Measurements from ENCODE around the gene TK2. TPM values are rescaled to one million over a fixed set of nuclear protein-coding genes. Genes with fewer than 3 reads are reported as not detected.
"Not testable (repeated sequence)": the region's sequence is repeated elsewhere in the genome, so short reads cannot be mapped to it uniquely, and the experiment has no call there.

The TK2 gene
- total RNA-seq (10 to 100 TPM; 21.3 to 56.6 (median 40.1) TPM), polyA plus RNA-seq (10 to 100 TPM in 1 of 3 donors, 1 to 10 TPM in 2; 8.3 to 19.8 (median 9.2) TPM)
- long read RNA-seq, donor 1, full-length matches to known transcripts = 4 of 4 reads
- long read RNA-seq, donor 1, partial matches to known transcripts = 0 of 4 reads
- long read RNA-seq, donor 1, other reads (novel, unspliced or antisense) = 0 of 4 reads
- long read RNA-seq, donor 2, full-length matches to known transcripts = 5 of 5 reads
- long read RNA-seq, donor 2, partial matches to known transcripts = 0 of 5 reads
- long read RNA-seq, donor 2, other reads (novel, unspliced or antisense) = 0 of 5 reads

DNA sequence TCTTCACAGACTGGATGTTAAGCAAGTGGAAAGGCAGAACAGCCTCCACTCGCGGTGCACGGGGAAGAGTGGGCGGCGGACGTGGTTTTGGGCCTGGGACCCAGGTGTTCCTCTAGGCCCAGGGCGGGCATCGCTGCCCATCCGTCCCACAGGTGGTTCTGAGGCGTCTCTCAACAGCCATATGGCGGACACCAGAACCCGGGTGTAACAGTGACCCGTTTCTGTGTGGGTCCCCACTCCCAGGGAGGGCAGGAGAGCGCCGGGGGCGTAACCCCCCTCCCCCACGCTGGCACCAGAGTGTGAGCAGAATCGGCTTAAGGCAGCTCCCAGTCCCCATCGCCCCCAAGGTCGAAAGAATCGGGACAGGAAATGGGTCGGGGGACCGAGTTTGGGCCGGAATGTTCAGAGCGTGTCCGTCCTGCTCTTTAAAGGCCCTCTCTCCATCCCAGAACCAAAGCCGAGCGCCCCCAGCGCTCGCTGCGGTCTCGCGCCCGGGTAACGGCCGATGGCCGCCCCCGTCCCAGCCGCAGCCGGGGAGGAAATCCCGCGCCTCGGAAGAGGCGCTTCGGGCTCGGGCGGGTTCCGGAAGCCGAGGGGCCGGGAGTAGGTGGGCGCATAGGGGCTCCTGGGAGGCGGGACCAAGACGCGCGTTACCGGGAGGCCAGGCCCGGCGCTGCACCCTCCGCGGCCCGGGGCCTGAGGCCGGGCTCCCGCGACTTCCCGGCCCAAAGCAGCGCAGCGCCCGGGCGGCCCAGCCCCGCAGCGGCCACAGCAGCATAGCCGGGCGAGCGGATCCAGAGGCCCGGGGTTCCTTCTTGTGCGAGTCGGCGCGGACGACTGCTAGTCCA, at the start of gene TK2:
TK2 (minus strand) TSS at position 839 of the 848 bp plus-strand sequence; CDS start at position 778, 61 bp downstream.
- Histone ChIP-seq H3K4me1 (peaks cover 29 to 97% (median 80%) of the 10 kb centered on the region in 6 donors), H3K9me3 (no peaks in the 10 kb centered on the region), H3K27me3 (replicated peaks in 1 of 7) (no peaks in the 10 kb centered on the region), H3K27ac (peak within 1 kb of the TSS; percentile 95 to 98 (median 96)), H3K4me3 (peak within 1 kb of the TSS; percentile 41 to 73 (median 56)), H3K36me3 (peaks cover 0 to 18% (median 0%) of the 10 kb centered on the region in 6 donors)
- TF ChIP-seq POLR2A (IDR thresholded peaks at IDR 0.05) (peak in 1 of 3 donors; percentile 50), CTCF (IDR thresholded peaks at IDR 0.05 in 8 of 11, conservative IDR thresholded peaks at IDR 0.05 in 3 of 11) (peak in 6 of 11 experiments; percentile 12 to 44 (median 22)), POLR2AphosphoS5 (IDR thresholded peaks at IDR 0.05) (peak; percentile 28 to 79 (median 78))
- WGBS, 5 donors = 1 to 5% (median 2%) methylated on average over 25 to 80 of the region's 80 CpGs
- intact Hi-C loops (cut with DNase I; ENCODE audit: low total_unique reads) = no loop called here
- DNase-seq = peak; percentile 92

- no peak for TF ChIP-seq POLR2AphosphoS5 (IDR thresholded peaks at IDR 0.05)
- no peak for TF ChIP-seq CTCF (IDR thresholded peaks at IDR 0.05 in 8 of 11, conservative IDR thresholded peaks at IDR 0.05 in 3 of 11)
- no peak for TF ChIP-seq POLR2A (IDR thresholded peaks at IDR 0.05)
- Histone ChIP-seq H3K4me3 (no peak overlapping the region), H3K36me3 (no peaks in the 10 kb centered on the region), H3K27ac (no peak overlapping the region), H3K4me1 (peaks cover 0 to 12% (median 3%) of the 10 kb centered on the region in 6 donors), H3K27me3 (replicated peaks in 1 of 7) (peaks cover 0 to 9% (median 0%) of the 10 kb centered on the region in 7 donors), H3K9me3 (peaks cover 0 to 15% (median 9%) of the 10 kb centered on the region in 8 donors)
- intact Hi-C loops (cut with DNase I; ENCODE audit: low total_unique reads) = loop anchor here (10.0 kb wide), 1 partner anchor 123 kb away; no protein-coding TSS in a partner anchor
- DNase-seq = peak; percentile 14
- 55 to 69% (median 60%) methylated on average over 3 of the region's 3 CpGs for WGBS, 5 donors
These were observed 48.2 kb upstream of the TK2 start for GRCh38 chr16:66598111-66598510.

DNA sequence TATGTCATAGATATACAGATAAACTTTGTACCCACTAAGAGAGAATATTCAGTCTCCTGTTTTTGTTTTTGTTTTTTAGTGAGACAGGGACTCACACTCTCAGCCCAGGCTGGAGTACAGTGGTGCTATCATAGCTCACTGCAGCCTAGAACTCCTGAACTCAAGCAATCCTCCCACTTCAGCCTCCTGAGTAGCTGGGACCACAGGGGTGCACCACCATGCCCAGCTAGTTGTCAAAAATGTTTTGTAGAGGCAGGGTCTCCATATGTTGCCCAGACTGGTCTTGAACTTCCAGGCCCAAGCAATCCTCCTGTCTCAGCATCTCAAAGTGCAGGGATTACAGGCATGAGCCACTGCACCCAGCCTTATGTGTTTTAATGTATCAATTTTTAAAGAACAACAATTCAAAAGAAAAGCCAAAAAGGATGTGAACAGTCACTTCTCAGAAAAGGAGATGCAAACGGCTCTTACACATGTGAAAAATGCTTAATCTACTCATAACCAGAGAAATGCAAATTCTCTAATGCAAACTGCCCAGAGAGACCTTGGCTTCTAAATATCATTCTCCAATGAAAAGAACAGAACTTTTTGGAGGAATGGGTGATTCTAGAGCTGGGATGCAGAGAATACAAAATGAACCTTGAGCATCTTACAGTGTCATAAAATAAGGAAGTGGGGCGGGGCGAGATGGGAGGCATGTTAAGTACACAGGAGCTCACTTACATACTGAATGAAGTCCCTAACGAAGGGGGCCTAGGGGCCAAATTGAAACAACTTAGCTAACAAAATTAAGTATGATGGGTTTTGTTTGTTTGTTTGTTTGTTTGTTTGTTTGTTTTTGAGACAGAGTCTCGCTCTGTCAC, 47.3 kb upstream of the TK2 start:
- peak; percentile 67 for DNase-seq
- Histone ChIP-seq H3K36me3 (no peaks in the 10 kb centered on the region), H3K9me3 (peaks cover 0 to 15% (median 9%) of the 10 kb centered on the region in 8 donors), H3K4me3 (no peak overlapping the region), H3K4me1 (peaks cover 0 to 9% (median 3%) of the 10 kb centered on the region in 6 donors), H3K27ac (no peak overlapping the region), H3K27me3 (replicated peaks in 1 of 7) (peaks cover 0 to 9% (median 0%) of the 10 kb centered on the region in 7 donors)
- 64 to 77% (median 73%) methylated on average over 5 of the region's 5 CpGs for WGBS, 5 donors
- intact Hi-C loops (cut with DNase I; ENCODE audit: low total_unique reads) = loop anchor here (10.0 kb wide), 1 partner anchor 122 kb away; no protein-coding TSS in a partner anchor
- TF ChIP-seq CTCF (IDR thresholded peaks at IDR 0.05 in 8 of 11, conservative IDR thresholded peaks at IDR 0.05 in 3 of 11) (no peak), POLR2AphosphoS5 (IDR thresholded peaks at IDR 0.05) (no peak), POLR2A (IDR thresholded peaks at IDR 0.05) (no peak)

- not testable (repeated sequence) for H3K27ac ChIP-seq; H3K27me3 ChIP-seq (replicated peaks in 1 of 7); H3K4me3 ChIP-seq; H3K36me3 ChIP-seq; H3K4me1 ChIP-seq; DNase-seq
- 94 to 99% (median 98%) methylated on average over 4 of the region's 4 CpGs for WGBS, 5 donors
- H3K9me3 ChIP-seq = peaks cover 0 to 11% (median 5%) of the 10 kb centered on the region in 8 donors
- intact Hi-C loops (cut with DNase I; ENCODE audit: low total_unique reads) = loop anchor here (10.0 kb wide), 1 partner anchor 122 kb away; no protein-coding TSS in a partner anchor
These were observed 46.6 kb upstream of the TK2 start for GRCh38 chr16:66596559-66596958.
